Measurements from ENCODE around the gene CERT1. TPM values are rescaled to one million over a fixed set of nuclear protein-coding genes. Genes with fewer than 3 reads are reported as not detected.

Gene CERT1
- total RNA-seq, 3 donors from 2014 or later, result 41.4 to 63.4 (median 45.0) TPM

GRCh38 chr5:75472973-75473372 is 38.5 kb downstream of the CERT1 start:
- H3K4me1 ChIP-seq (ENCODE audit: low read depth), result no peaks in the 10 kb centered on the region
- intact Hi-C loops (cut with DNase I, micrococcal nuclease), result no loop called here

GRCh38 chr5:75471193-75471592 is 40.2 kb downstream of the CERT1 start:
- intact Hi-C loops (cut with DNase I, micrococcal nuclease), result no loop called here
- DNase-seq (no peak), ATAC-seq (no peak)
- no peak overlapping the region for H3K4me3 ChIP-seq
- H3K4me1 ChIP-seq (ENCODE audit: low read depth), result no peaks in the 10 kb centered on the region
- TF ChIP-seq CTCF (IDR thresholded peaks at IDR 0.05), result no peak
- peaks cover 20% of the 10 kb centered on the region for H3K9me3 ChIP-seq
- no peaks in the 10 kb centered on the region for H3K36me3 ChIP-seq (ENCODE audit: low read depth)

More at GRCh38 chr5:75472973-75473372, 38.5 kb downstream of the CERT1 start:
- ATAC-seq (peak; percentile 30), DNase-seq (no peak)
- Histone ChIP-seq H3K9me3 (peaks cover 20% of the 10 kb centered on the region), H3K4me3 (no peak overlapping the region), H3K36me3 (ENCODE audit: low read depth) (no peaks in the 10 kb centered on the region)
- TF ChIP-seq CTCF (IDR thresholded peaks at IDR 0.05), result no peak

GRCh38 chr5:75469017-75469416 is 42.4 kb downstream of the CERT1 start:
- no peak for ATAC-seq
- H3K9me3 ChIP-seq, result peaks cover 20% of the 10 kb centered on the region
- H3K36me3 ChIP-seq (ENCODE audit: low read depth), result no peaks in the 10 kb centered on the region
- no peaks in the 10 kb centered on the region for H3K4me1 ChIP-seq (ENCODE audit: low read depth)
- no peak overlapping the region for H3K4me3 ChIP-seq
- DNase-seq, result no peak
- intact Hi-C loops (cut with DNase I, micrococcal nuclease), result no loop called here
- no peak for TF ChIP-seq CTCF (IDR thresholded peaks at IDR 0.05)

- no peak for TF ChIP-seq CTCF (IDR thresholded peaks at IDR 0.05)
- Histone ChIP-seq H3K4me3 (no peak overlapping the region), H3K36me3 (ENCODE audit: low read depth) (no peaks in the 10 kb centered on the region), H3K9me3 (peaks cover 20% of the 10 kb centered on the region), H3K4me1 (ENCODE audit: low read depth) (no peaks in the 10 kb centered on the region)
- no peak for ATAC-seq
- no peak for DNase-seq
- intact Hi-C loops (cut with DNase I, micrococcal nuclease), result no loop called here
Observed at GRCh38 chr5:75468593-75468992, 42.8 kb downstream of the CERT1 start.

GRCh38 chr5:75466006-75466716 is 45.3 kb downstream of the CERT1 start:
- no peak for TF ChIP-seq CTCF (IDR thresholded peaks at IDR 0.05)
- intact Hi-C loops (cut with DNase I, micrococcal nuclease), result no loop called here
- DNase-seq, result no peak
- Histone ChIP-seq H3K4me1 (ENCODE audit: low read depth) (no peaks in the 10 kb centered on the region), H3K4me3 (no peak overlapping the region), H3K36me3 (ENCODE audit: low read depth) (no peaks in the 10 kb centered on the region), H3K9me3 (peaks cover 20% of the 10 kb centered on the region)
- ATAC-seq, result no peak

Measured in mucosa of descending colon (tissue), 3 donors.